AG04449 (cell line): ENCODE data around the gene NADK2.

Experiments
- CTCF ChIA-PET: fragments of 350-600 bp; formaldehyde crosslinking; extraction: SDS; loops from one replicate; lab custom pipeline; 2021; ENCODE audit warnings: antibody characterized with exemption; lab: Yijun Ruan, JAX
- POLR2A ChIA-PET: fragments of 400-600, 350-600 bp; formaldehyde crosslinking; extraction: SDS; loops from one replicate; lab custom pipeline; 2020; ENCODE audit warnings: antibody characterized with exemption, inconsistent platforms; lab: Yijun Ruan, JAX
- DNase-seq: peaks from one replicate; pipeline ENCODE4 v3.0.0-alpha.2; 2010; ENCODE audit warnings: low read depth, low spot score
- H3K4me3 ChIP-seq: 2 replicates; pipeline ENCODE4 v1.5.1; 2011; ENCODE audit warnings: low read depth, mild to moderate bottlenecking, control low read depth, low read length
- CTCF ChIP-seq: IDR thresholded peaks from one replicate; pipeline ENCODE4 v1.5.1; 2011; ENCODE audit warnings: mild to moderate bottlenecking, moderate library complexity, low read length, control low read depth, inconsistent platforms; ENCODE audit not compliant: insufficient read depth; ENCODE audit errors: missing control alignments

Gene NADK2

GRCh38 chr5:36222620-36223019 lies 19.1 kb downstream of the NADK2 start:
- DNase-seq: no peak
- no peak overlapping the region for H3K4me3 ChIP-seq
- CTCF ChIA-PET: interaction anchor here (0.7 kb wide), 1 partner anchor 42 kb away, joined by 3 read pairs; no protein-coding TSS in a partner anchor
- POLR2A ChIA-PET: no interaction called here
- TF ChIP-seq CTCF: no peak

- CTCF ChIA-PET: interaction anchor here (1.2 to 4.8 kb wide), 4 partner anchors 10 to 40 kb away, joined by 3 to 23 read pairs (median 6); partner anchors contain the start of gene NADK2
- DNase-seq: no peak
- no peak for TF ChIP-seq CTCF
- H3K4me3 ChIP-seq: no peak overlapping the region
- POLR2A ChIA-PET: no interaction called here
Measured at GRCh38 chr5:36217988-36218387, 23.7 kb downstream of the NADK2 start.

DNA sequence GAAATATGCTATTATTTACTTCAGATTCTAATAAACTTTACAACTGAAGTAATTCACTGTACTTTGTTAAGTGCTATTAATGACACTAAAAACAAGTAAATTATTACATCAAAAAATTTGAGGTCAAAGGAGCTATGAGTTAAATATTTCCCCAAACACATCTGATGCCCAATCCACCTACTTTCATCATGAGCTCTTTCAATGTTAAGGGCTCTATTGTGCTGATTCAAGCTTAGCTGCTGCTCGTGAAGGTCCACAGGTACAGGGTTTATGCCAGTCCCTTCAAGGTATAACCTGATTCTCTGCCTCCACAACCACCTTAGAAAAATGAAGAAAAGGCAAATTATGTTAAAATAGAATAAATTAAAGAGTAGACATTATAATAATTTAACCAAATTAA lies 24.2 kb downstream of the NADK2 start:
- POLR2A ChIA-PET: no interaction called here
- TF ChIP-seq CTCF: no peak
- CTCF ChIA-PET: interaction anchor here (0.8 to 4.8 kb wide), 6 partner anchors 10 to 88 kb away, joined by 3 to 23 read pairs (median 5); partner anchors contain the start of gene NADK2
- no peak overlapping the region for H3K4me3 ChIP-seq
- DNase-seq: no peak

DNA sequence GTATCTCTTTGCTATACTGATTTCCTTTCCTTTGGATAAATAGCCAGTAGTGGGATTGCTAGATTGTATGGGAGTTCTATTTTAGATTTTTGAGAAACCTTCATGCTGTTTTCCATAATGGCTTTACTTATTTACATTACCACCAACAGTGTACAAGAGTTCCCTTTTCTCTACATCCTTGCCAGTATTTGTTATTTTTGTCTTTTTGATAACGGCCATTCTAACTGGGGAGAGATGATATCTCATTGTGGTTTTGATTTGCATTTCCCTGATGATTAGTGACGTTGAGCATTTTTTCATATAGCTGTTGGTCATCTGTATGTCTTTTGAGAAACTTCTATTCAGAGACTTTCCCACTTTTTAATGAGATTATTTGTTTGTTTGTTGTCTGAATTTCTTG lies 25.8 kb downstream of the NADK2 start:
- DNase-seq: no peak
- CTCF ChIA-PET: interaction anchor here (0.7 to 4.8 kb wide), 3 partner anchors 9 to 25 kb away, joined by 3 to 23 read pairs (median 3); partner anchors contain the start of gene NADK2
- H3K4me3 ChIP-seq: no peak overlapping the region
- POLR2A ChIA-PET: no interaction called here
- TF ChIP-seq CTCF: no peak

DNA sequence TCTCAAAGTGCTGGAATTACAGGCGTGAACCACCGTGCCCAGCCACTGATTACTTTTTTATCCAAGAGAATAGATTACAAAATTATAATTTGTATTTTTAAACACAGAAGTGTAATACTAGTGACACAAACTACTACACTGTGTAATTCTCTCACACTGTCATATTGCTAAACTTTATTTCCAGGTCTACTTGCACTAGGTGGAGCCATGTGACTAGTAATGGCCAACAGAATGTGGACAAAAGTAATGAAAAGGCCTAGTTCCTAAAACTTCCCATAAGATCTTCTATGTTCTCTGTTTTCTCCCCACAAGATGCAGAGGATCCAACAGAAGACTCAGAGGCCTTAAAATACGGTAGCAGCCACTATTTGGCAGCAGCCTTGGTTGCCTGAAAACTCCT lies 27.3 kb downstream of the NADK2 start:
- POLR2A ChIA-PET: no interaction called here
- H3K4me3 ChIP-seq: no peak overlapping the region
- TF ChIP-seq CTCF: no peak
- CTCF ChIA-PET: no interaction called here
- DNase-seq: no peak

- ChIA-PET POLR2A (no interaction called here), CTCF (interaction anchor here (1.0 kb wide), 1 partner anchor 56 kb away, joined by 3 read pairs; no protein-coding TSS in a partner anchor)
- TF ChIP-seq CTCF: no peak
- DNase-seq: no peak
- H3K4me3 ChIP-seq: no peak overlapping the region
Measured at GRCh38 chr5:36209664-36210063, 32.1 kb downstream of the NADK2 start.
